Epithelial cell of esophagus (primary cell): ENCODE measurements around the gene ADAMTS2.

Experiments used
- DNase-seq: peaks from one replicate; pipeline ENCODE4 v3.0.0; 2010; ENCODE audit warnings: low read depth
- H3K4me3 ChIP-seq: 2 replicates; pipeline ENCODE4 v1.5.1; 2011; ENCODE audit warnings: mild to moderate bottlenecking, low read length, control low read depth
- TF ChIP-seq, protein P1 (sequence below): IDR thresholded peaks from 2 replicates; pipeline ENCODE4 v1.5.1; 2011; ENCODE audit warnings: low read depth, mild to moderate bottlenecking, low read length, control low read depth, inconsistent platforms; ENCODE audit not compliant: insufficient read depth; ENCODE audit errors: missing control alignments

The ADAMTS2 gene

GRCh38 chr5:179262126-179262920 lies 82.9 kb downstream of the ADAMTS2 start:
- no peak for DNase-seq
- TF ChIP-seq, protein P1, sequence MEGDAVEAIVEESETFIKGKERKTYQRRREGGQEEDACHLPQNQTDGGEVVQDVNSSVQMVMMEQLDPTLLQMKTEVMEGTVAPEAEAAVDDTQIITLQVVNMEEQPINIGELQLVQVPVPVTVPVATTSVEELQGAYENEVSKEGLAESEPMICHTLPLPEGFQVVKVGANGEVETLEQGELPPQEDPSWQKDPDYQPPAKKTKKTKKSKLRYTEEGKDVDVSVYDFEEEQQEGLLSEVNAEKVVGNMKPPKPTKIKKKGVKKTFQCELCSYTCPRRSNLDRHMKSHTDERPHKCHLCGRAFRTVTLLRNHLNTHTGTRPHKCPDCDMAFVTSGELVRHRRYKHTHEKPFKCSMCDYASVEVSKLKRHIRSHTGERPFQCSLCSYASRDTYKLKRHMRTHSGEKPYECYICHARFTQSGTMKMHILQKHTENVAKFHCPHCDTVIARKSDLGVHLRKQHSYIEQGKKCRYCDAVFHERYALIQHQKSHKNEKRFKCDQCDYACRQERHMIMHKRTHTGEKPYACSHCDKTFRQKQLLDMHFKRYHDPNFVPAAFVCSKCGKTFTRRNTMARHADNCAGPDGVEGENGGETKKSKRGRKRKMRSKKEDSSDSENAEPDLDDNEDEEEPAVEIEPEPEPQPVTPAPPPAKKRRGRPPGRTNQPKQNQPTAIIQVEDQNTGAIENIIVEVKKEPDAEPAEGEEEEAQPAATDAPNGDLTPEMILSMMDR = no peak
- no peak overlapping the region for H3K4me3 ChIP-seq

- no peak for DNase-seq
- H3K4me3 ChIP-seq = no peak overlapping the region
Measured at GRCh38 chr5:179261301-179262125, 83.7 kb downstream of the ADAMTS2 start.

DNA sequence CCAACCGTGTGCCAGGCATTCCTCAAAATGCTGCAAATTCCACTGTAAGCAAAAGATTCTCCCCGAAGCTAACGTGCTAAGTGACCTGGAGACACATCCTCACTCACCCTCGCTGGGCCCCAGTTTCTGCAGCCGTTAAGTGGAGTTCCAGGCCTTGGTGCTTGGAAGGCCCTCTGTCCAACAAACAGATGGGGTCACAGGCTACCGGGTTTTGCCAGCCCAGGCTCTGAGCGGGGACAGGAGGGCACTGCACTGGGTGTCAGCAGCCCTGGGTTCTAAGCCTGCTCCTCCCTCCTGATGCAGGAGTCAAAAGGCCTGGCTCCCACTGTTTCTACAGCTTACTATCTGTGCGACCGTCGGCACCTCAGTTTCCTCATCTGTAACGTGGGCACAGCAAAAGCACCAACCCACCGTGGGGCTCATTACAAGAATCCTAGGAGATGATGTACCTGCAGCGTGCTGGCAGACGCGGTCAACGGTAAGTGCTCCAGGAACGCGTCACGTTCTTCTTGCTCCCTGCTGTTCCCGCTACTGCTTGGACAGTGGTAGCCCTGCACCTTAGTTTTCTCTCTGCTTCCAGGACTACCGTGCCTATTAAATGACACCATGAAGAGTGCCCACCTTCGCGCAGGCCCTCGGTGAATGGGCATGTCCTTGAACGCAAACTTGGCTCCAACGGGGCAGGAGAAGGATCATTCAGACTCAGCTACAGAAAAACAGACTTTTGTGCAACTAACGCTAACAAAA lies 84.8 kb downstream of the ADAMTS2 start:
- DNase-seq = no peak
- TF ChIP-seq, protein P1 = no peak

More at GRCh38 chr5:179261301-179262125, 83.7 kb downstream of the ADAMTS2 start:
- TF ChIP-seq, protein P1 = no peak

DNA sequence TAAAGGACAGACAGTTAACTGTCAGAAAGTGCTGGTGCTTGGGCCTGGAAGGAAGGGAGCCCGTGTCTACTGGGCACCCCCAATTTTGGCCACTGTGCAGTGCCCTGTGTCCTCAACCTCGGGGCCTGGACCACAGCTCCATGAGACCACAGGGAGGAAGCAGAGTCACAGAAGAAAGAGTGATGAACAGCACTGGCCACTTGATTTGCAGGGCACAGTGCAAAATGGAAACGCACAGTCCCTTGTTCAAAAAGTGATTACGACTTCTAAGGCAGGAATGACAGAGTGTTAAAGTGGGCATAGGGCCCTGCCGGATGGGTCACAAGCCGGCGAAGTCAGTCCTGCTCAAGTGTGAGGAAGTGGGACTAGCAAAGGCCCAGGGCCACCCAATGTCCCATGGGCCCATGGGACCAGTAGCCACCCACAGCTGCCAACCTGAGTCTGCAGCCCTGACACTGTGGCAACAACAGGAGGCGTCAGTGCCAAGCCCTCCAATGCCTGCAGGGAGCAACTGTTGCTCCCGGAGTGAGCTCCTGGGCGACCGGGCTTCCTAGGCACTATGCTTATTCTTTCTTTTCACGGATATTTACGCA lies 85.4 kb downstream of the ADAMTS2 start:
- no peak for DNase-seq
- TF ChIP-seq, protein P1 = no peak
- H3K4me3 ChIP-seq = no peak overlapping the region

More for the DNA sequence above, 84.8 kb downstream of the ADAMTS2 start:
- no peak overlapping the region for H3K4me3 ChIP-seq

DNA sequence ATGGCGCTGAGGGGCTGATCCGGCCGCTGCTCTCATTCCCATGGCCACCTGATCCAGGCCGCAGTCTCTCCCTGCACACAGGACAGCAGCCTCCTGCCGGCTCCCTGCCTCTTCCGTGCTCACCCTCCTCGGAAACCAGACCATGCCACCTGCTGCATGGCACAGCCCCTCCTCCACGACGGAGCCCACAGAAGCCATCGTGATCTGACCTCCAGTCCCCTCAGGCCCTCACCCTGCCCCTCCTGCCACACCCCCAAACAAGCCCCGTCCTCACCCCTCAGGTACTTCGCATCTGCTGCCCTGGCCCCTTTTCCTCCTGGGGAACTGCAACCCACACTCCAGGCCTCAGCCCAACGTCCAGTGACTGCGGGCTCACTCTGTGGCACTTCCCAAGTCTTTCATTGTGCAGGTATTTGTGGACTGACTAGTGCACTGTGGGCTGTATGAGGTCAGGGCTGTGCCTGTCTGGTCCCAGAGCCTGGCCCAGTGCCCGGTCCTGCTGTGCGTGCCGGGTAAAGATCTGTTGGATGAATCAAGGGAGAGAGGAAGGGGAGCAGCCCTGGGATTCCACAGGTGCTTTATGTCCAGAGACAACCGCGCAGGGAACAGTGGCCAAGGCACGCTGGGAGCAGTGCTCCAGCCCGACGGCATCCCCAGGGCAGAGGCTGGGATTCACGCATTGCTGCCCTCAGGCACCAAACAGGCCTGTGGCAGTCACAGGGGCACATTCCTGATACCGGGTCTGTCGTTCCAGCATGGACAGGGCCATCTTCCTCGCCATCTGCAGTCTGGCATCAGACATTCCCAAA lies 86.1 kb downstream of the ADAMTS2 start:
- no peak for DNase-seq
- TF ChIP-seq, protein P1 = no peak
- no peak overlapping the region for H3K4me3 ChIP-seq
